Mesendoderm (in vitro differentiated cells): Measurements from ENCODE around the gene ANKRD13A.

Experiments used
- DNase-seq: peaks from one replicate; pipeline ENCODE4 v3.0.0; 2013
- H2AK5ac ChIP-seq: 2 replicates; pipeline ENCODE4 v1.6.1; 2013; ENCODE audit warnings: low read length, inconsistent platforms
- H2BK120ac ChIP-seq: 2 replicates; pipeline ENCODE4 v1.6.1; 2013; ENCODE audit warnings: low read depth, mild to moderate bottlenecking, low read length, moderate library complexity, mixed read lengths
- H2BK15ac ChIP-seq: replicated peaks from 2 replicates; pipeline ENCODE4 v1.6.1; 2013; ENCODE audit warnings: low read depth, mild to moderate bottlenecking, moderate library complexity
- H2BK5ac ChIP-seq: 2 replicates; pipeline ENCODE4 v1.6.1; 2013; ENCODE audit warnings: low read length, inconsistent platforms
- H3K18ac ChIP-seq: 2 replicates; pipeline ENCODE4 v1.6.1; 2013; ENCODE audit warnings: mild to moderate bottlenecking, low read length, mixed read lengths
- H3K23ac ChIP-seq: one replicate; pipeline ENCODE4 v1.6.1; 2013; ENCODE audit warnings: low read length
- H3K27ac ChIP-seq: 2 replicates; pipeline ENCODE4 v1.5.1; 2013; ENCODE audit warnings: low read depth, mild to moderate bottlenecking, inconsistent platforms, low read length, moderate library complexity
- H3K27me3 ChIP-seq: 2 replicates; pipeline ENCODE4 v1.6.1; 2013; ENCODE audit warnings: low read length, control low read depth, mild to moderate bottlenecking, inconsistent platforms; ENCODE audit not compliant: insufficient read depth, poor library complexity
- H3K36me3 ChIP-seq: 2 replicates; pipeline ENCODE4 v1.6.1; 2013; ENCODE audit warnings: low read length, inconsistent platforms; ENCODE audit not compliant: control insufficient read depth, insufficient read depth
- H3K4ac ChIP-seq: one replicate; pipeline ENCODE4 v1.6.1; 2013; ENCODE audit warnings: low read depth, mild to moderate bottlenecking, low read length, moderate library complexity
- H3K4me1 ChIP-seq: 2 replicates; pipeline ENCODE4 v1.6.1; 2013; ENCODE audit warnings: low read depth, low read length, inconsistent platforms; ENCODE audit not compliant: control insufficient read depth
- H3K4me2 ChIP-seq: 2 replicates; pipeline ENCODE4 v1.6.1; 2013; ENCODE audit warnings: low read length
- H3K4me3 ChIP-seq: 2 replicates; pipeline ENCODE4 v1.5.1; 2013; ENCODE audit warnings: mild to moderate bottlenecking, low read length
- H3K56ac ChIP-seq: one replicate; pipeline ENCODE4 v1.6.1; 2013; ENCODE audit warnings: low read length
- H3K79me1 ChIP-seq: 2 replicates; pipeline ENCODE4 v1.6.1; 2013; ENCODE audit warnings: low read length, inconsistent platforms
- H3K79me2 ChIP-seq: 2 replicates; pipeline ENCODE4 v1.6.1; 2013; ENCODE audit warnings: mild to moderate bottlenecking, low read length; ENCODE audit not compliant: control insufficient read depth, insufficient read depth
- H3K9ac ChIP-seq: 2 replicates; pipeline ENCODE4 v1.6.1; 2013; ENCODE audit warnings: low read length, inconsistent platforms
- H4K5ac ChIP-seq: one replicate; pipeline ENCODE4 v1.6.1; 2013; ENCODE audit warnings: low read length
- H4K8ac ChIP-seq: one replicate; pipeline ENCODE4 v1.6.1; 2013; ENCODE audit warnings: low read depth, mild to moderate bottlenecking, control low read depth, low read length, moderate library complexity
- WGBS: extraction: QIAGEN DNeasy Blood & Tissue Kit; methylation state at CpG from one replicate; pipeline ENCODE4 v1.1.7; 2013; ENCODE audit warnings: low lambda C conversion rate, missing lambda C conversion rate; ENCODE audit not compliant: insufficient coverage; ENCODE audit errors: extremely low coverage; 5-methylcytosine and 5-hydroxymethylcytosine counted together

ANKRD13A gene

GRCh38 chr12:109962398-109962797 lies 36.8 kb upstream of the ANKRD13A start:
- peak; percentile 55 for DNase-seq
- no peak overlapping the region for H3K23ac ChIP-seq
- no peaks in the 10 kb centered on the region for H3K79me1 ChIP-seq
- H3K27me3 ChIP-seq: no peaks in the 10 kb centered on the region
- H3K27ac ChIP-seq: no peak overlapping the region
- no peak overlapping the region for H2BK120ac ChIP-seq
- H3K56ac ChIP-seq: no peak overlapping the region
- no peak overlapping the region for H3K4me2 ChIP-seq
- no peak overlapping the region for H4K8ac ChIP-seq
- H3K4me1 ChIP-seq: no peaks in the 10 kb centered on the region
- no peaks in the 10 kb centered on the region for H3K79me2 ChIP-seq
- H4K5ac ChIP-seq: no peak overlapping the region
- no peak overlapping the region for H3K4me3 ChIP-seq
- peaks cover 4% of the 10 kb centered on the region for H3K36me3 ChIP-seq
- no peak overlapping the region for H2BK15ac ChIP-seq
- WGBS: no CpG with 5 or more reads among the region's 3 CpGs
- H2AK5ac ChIP-seq: no peak overlapping the region
- no peak overlapping the region for H3K4ac ChIP-seq
- H3K18ac ChIP-seq: no peak overlapping the region
- H2BK5ac ChIP-seq: no peak overlapping the region
- H3K9ac ChIP-seq: no peak overlapping the region

DNA sequence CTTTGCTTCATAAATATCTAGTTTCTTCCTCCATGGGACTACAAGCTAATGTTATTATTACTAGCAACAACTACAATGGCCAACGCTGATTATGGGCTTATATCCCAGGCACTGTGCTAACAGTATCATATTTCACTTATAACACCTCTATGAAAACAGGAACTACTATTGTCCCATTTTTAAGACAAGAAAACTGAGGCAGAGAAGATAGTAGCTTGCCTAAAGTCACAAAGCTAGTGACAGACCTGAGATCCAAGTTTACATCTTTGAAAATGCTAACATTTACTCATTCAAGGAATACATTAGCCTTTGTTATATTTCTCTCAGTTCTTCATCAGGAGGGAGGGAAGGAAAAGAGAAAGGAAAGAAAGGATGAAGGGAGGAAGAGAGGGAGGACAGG lies 35.9 kb upstream of the ANKRD13A start:
- Histone ChIP-seq H3K56ac (no peak overlapping the region), H3K18ac (no peak overlapping the region), H3K4me1 (no peaks in the 10 kb centered on the region), H3K79me2 (no peaks in the 10 kb centered on the region), H3K27me3 (no peaks in the 10 kb centered on the region), H3K27ac (no peak overlapping the region), H4K5ac (no peak overlapping the region), H3K4me3 (no peak overlapping the region), H3K4me2 (no peak overlapping the region), H2BK120ac (no peak overlapping the region), H3K23ac (no peak overlapping the region), H3K4ac (no peak overlapping the region), H3K36me3 (peaks cover 4% of the 10 kb centered on the region), H2AK5ac (no peak overlapping the region), H2BK15ac (no peak overlapping the region), H2BK5ac (no peak overlapping the region), H3K9ac (no peak overlapping the region), H4K8ac (no peak overlapping the region), H3K79me1 (no peaks in the 10 kb centered on the region)
- no peak for DNase-seq
- no CpG with 5 or more reads among the region's 1 CpG for WGBS

DNA sequence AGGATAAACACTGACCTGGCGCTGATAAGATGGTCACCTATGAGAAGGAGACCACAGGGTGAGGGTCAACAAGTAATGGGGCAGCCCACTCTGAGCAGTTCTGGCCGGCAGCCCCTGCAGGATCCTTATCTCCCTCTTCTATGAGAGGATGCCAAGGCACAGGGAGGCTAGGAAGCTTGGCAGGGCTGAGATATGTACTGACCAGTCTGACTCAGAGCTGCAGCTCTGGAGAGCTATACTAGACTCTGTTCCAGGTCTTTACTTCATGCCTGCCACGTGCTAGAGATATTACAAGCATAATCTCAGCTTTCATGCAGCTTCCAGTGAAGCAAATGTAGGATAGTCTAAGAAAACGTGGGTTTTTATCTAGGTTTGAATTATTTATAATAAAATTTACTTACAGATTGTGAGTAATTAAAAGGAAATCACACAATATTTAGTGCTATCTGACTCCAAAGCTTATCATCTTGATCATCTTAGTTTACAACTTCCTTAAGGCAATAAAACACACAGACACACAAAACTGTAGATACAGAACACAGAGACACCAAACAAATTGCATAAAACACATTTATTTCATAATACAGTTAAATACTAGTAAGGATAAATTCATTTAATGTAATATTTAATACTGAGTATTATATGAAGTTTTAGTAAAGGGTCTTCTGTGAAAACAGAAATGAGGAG lies 35.3 kb upstream of the ANKRD13A start:
- Histone ChIP-seq H3K18ac (no peak overlapping the region), H3K36me3 (peaks cover 4% of the 10 kb centered on the region)
- WGBS: no CpG with 5 or more reads among the region's 4 CpGs

GRCh38 chr12:109966546-109966945 lies 32.7 kb upstream of the ANKRD13A start:
- no peak overlapping the region for H2BK15ac ChIP-seq
- no peaks in the 10 kb centered on the region for H3K36me3 ChIP-seq
- no peak overlapping the region for H3K18ac ChIP-seq
- no CpG with 5 or more reads among the region's 4 CpGs for WGBS
- no peak overlapping the region for H4K5ac ChIP-seq
- H4K8ac ChIP-seq: no peak overlapping the region
- no peak overlapping the region for H2BK5ac ChIP-seq
- H3K4me3 ChIP-seq: no peak overlapping the region
- H2BK120ac ChIP-seq: no peak overlapping the region
- no peak overlapping the region for H3K56ac ChIP-seq
- H3K4me2 ChIP-seq: no peak overlapping the region
- no peaks in the 10 kb centered on the region for H3K79me2 ChIP-seq
- H3K4me1 ChIP-seq: no peaks in the 10 kb centered on the region
- H3K23ac ChIP-seq: no peak overlapping the region
- H2AK5ac ChIP-seq: no peak overlapping the region
- H3K79me1 ChIP-seq: no peaks in the 10 kb centered on the region
- no peak overlapping the region for H3K9ac ChIP-seq
- H3K4ac ChIP-seq: no peak overlapping the region
- DNase-seq: no peak
- no peak overlapping the region for H3K27ac ChIP-seq
- H3K27me3 ChIP-seq: no peaks in the 10 kb centered on the region

More for the DNA sequence above, 35.3 kb upstream of the ANKRD13A start:
- H4K8ac ChIP-seq: no peak overlapping the region
- H3K27me3 ChIP-seq: no peaks in the 10 kb centered on the region
- H4K5ac ChIP-seq: no peak overlapping the region
- no peak overlapping the region for H3K9ac ChIP-seq
- no peak overlapping the region for H3K4me2 ChIP-seq
- H3K56ac ChIP-seq: no peak overlapping the region
- H3K79me1 ChIP-seq: no peaks in the 10 kb centered on the region
- H2BK5ac ChIP-seq: no peak overlapping the region
- no peak overlapping the region for H3K23ac ChIP-seq
- H2BK15ac ChIP-seq: no peak overlapping the region
- no peak overlapping the region for H3K4me3 ChIP-seq
- no peaks in the 10 kb centered on the region for H3K79me2 ChIP-seq
- no peak overlapping the region for H2BK120ac ChIP-seq
- H3K27ac ChIP-seq: no peak overlapping the region
- DNase-seq: no peak
- no peak overlapping the region for H2AK5ac ChIP-seq
- H3K4me1 ChIP-seq: no peaks in the 10 kb centered on the region
- no peak overlapping the region for H3K4ac ChIP-seq

- Histone ChIP-seq H3K4me1 (no peaks in the 10 kb centered on the region), H3K56ac (no peak overlapping the region), H3K9ac (no peak overlapping the region), H3K79me2 (no peaks in the 10 kb centered on the region), H3K23ac (no peak overlapping the region), H2BK5ac (no peak overlapping the region), H3K4me2 (no peak overlapping the region), H3K18ac (no peak overlapping the region), H3K4ac (no peak overlapping the region), H2BK120ac (no peak overlapping the region), H2AK5ac (no peak overlapping the region), H3K4me3 (no peak overlapping the region), H3K27me3 (no peaks in the 10 kb centered on the region), H3K36me3 (no peaks in the 10 kb centered on the region), H4K8ac (no peak overlapping the region), H2BK15ac (no peak overlapping the region), H4K5ac (no peak overlapping the region), H3K27ac (no peak overlapping the region), H3K79me1 (no peaks in the 10 kb centered on the region)
- WGBS: no CpG with 5 or more reads among the region's 8 CpGs
- DNase-seq: peak; percentile 19
These were observed 31.7 kb upstream of the ANKRD13A start for GRCh38 chr12:109967383-109968031.
